GM19372 (cell line): Measurements from ENCODE around the gene KPNA6.

Experiments
- ATAC-seq: cut with Tn5 transposase; IDR thresholded peaks from one replicate; pipeline ENCODE4 v1.9.1; 2021; ENCODE audit warnings: mild to moderate bottlenecking, low read depth, moderate library complexity; ENCODE audit not compliant: unreplicated experiment

KPNA6 gene

DNA sequence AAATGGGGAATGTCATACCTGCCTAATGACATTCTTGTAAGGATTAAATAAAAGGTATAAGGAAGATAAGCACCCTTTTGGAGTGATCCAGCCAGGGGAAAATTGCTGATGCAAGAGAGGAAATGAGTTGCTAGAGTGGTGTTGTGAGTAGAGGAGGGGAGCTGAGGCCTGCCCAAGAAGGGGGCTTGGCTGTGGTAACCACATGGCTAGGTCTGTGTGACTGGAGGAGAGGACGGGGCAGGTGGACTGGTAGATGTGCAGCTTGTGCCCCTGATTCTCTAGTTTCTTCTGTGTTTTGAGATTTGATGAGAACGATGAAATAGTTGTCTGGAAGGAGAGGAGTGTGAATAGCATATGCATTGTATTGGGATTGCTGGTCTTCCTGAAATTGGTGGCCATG is 78.2 kb downstream of the KPNA6 start:
- no peak for ATAC-seq

GRCh38 chr1:32186491-32186890 is 78.6 kb downstream of the KPNA6 start:
- ATAC-seq: no peak

GRCh38 chr1:32187850-32188249 is 80.0 kb downstream of the KPNA6 start:
- no peak for ATAC-seq

DNA sequence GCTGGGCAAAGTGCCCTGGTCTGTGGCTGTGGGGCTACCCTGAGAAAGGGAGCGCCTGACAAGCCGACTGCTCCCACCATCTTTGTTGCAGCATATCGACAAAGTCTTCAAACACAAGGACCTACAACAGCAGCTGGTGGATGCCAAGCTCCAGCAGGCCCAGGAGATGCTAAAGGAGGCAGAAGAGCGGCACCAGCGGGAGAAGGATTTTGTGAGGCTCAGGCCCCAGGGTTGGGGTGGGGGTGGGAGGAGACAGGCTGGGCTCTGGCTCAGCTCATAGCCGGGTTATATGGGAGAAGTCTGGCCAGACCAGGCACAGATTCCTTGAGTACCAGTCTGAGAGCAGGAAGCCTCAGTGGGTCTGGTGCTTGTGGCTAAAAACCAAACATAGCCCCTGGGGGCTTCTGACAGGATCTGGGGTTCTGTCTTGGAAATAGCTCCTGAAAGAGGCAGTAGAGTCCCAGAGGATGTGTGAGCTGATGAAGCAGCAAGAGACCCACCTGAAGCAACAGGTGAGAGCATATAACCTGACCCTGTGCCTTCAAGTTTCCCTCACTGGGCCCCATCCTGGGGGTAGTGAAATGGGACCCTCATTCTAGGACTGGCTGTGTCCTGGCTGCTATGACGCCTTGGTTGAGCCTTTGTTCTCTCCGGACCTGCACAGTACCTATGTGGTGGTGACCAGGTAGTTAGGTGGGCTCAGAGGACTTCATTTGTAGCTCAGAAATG is 84.5 kb downstream of the KPNA6 start:
- no peak for ATAC-seq

GRCh38 chr1:32194984-32195383 is 87.1 kb downstream of the KPNA6 start:
- ATAC-seq: no peak

DNA sequence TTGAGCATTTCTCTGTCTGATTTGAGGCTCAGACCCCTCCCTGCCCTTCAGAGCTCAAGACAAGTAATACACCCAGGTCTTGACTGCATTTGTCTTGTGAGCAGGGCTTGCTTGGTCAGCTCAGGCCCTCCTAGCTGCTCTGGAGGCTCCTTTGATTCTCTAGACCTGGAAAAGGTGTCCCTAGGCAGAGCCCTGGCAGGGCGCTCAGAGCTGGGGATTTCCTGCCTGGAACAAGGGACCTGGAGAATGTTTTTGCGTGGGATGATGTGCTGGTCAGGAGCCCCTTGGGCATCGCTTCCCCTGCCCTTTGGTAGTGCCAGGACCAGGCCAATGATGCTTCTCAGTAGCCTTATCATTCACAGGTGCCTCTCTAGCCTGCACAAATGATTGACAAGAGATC is 87.7 kb downstream of the KPNA6 start:
- ATAC-seq: no peak

DNA sequence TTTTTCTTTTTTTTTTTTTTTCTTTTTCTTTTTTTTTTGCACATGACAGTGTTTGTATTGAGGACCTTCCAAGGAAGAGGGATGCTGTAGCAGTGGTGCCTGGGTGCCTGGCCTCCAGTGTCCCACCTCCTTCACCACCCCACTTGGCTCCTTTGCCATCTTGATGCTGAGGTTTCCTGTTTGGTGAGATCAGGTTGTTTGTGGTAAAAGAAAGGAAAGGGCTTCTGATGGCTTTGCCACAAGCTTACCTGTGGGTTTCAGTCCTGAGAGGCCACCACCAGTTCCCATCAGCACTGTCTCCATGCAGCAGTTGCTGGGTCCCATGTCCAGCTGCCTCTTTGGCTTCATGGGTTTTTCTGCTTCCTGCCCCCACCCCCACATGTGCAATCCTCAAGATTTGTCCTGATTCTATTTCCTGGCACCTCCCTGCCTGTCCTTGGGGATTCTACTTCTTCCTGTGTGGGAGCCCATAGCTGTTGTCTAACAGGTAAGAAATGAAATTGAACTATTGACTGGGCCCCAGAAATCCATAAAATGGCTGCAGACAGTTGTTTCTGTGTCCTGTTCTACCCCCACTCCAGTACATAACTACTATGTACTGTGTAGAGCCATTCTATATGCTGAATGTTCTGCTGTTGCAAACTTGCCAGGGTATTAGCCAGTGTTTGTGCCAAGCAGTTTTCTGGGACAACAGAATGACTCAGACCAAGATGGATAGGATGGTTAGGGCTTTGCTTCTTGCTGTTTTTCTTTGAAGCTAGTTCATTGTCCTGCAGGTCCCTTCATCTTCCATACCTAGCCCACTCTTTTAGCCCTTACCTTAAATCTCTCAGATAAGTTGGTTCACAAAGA is 88.3 kb downstream of the KPNA6 start:
- no peak for ATAC-seq

GRCh38 chr1:32197074-32197473 is 89.2 kb downstream of the KPNA6 start:
- ATAC-seq: no peak

DNA sequence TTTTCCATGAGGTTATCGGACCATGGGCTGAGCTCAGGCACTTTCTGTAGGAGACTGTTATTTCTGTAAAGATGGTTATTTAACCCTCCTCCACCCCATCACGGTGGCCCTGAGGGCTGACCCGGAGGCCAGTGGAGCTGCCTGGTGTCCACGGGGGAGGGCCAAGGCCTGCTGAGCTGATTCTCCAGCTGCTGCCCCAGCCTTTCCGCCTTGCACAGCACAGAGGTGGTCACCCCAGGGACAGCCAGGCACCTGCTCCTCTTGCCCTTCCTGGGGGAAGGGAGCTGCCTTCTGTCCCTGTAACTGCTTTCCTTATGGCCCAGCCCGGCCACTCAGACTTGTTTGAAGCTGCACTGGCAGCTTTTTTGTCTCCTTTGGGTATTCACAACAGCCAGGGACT is 90.0 kb downstream of the KPNA6 start:
- ATAC-seq: no peak

DNA sequence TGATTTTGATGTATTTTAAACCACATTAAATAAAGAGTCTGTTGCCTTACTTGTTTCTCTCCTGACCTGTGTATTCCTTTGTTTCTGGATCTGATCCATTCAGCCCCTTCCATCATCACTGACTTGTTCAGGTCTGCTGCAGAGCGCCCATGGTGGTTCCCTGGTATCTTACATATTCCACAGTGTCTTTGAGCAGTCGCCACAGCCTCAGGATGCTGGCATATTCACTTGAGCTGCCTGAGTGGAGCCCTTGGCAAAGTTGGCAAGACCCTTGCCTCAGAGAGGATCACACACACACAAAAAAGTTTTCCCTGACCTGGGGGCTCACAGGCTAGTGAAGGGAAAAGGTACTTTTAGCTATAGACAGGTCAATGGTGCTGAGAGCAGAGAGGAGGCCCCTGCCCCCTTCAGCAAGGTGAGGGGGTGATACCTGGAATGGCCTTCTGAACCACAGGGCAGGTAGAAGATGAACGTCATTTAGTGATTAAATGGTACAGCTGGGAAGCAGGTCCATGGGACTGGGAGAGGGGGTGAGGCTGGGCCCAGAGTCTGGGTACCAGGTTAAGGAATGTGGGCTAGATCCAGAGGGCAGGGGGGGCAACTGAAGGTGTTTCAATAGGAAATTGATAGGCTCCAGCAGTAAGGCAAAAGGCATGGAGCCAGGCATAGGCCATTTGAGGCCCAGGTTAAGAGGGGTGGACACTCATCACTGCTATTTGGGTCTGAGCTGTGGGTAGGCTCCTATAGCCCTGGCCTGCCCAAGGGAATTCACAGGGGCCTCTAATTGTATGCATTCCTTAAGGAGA is 90.6 kb downstream of the KPNA6 start:
- ATAC-seq: no peak

- ATAC-seq: no peak
Measured at GRCh38 chr1:32199043-32199716, 91.3 kb downstream of the KPNA6 start.

GRCh38 chr1:32199717-32200072 is 91.8 kb downstream of the KPNA6 start:
- no peak for ATAC-seq

DNA sequence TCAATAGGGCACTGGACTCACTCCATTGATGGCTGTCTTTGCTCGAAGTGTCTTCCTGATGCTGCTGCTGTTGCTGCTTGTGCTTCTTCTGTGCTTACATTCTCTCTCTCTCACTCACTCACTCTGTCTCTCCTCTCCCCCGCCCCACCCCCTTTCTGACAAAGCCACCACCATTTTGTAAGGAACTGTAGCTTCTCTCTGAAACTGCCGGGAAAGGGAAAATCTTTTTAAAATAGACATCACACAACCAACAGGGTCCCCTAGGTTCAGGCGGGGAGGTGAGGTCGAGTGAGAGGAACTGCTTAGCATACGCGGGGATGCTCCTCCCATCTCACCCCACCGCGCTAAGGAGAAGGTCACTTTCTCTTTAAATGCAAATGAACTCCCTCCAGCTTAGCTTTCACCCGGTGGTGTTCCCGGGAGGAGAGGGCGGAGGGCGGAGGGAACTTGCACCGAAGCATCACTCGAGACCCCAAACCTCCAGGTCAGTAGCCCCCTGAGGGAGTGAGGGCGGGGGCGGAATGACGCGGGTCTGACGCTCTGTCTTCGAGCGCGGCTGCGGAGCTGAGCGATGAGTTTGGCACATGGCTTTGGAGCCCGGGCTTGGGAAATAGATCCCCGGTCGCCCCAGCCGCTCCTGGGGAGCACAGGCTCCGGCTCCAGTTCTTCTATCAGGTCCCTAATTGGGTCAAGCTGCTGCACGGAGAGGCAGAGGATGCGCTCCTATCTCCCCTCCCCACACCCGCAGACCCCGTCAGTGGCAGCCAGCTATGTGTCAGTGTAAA is 92.6 kb downstream of the KPNA6 start, which contains the start of gene CCDC28B:
Gene CCDC28B, plus strand, starts transcription at position 370 of the 785 bp plus-strand sequence. CDS start 1,341 bp downstream, outside the sequence.
- no peak for ATAC-seq

DNA sequence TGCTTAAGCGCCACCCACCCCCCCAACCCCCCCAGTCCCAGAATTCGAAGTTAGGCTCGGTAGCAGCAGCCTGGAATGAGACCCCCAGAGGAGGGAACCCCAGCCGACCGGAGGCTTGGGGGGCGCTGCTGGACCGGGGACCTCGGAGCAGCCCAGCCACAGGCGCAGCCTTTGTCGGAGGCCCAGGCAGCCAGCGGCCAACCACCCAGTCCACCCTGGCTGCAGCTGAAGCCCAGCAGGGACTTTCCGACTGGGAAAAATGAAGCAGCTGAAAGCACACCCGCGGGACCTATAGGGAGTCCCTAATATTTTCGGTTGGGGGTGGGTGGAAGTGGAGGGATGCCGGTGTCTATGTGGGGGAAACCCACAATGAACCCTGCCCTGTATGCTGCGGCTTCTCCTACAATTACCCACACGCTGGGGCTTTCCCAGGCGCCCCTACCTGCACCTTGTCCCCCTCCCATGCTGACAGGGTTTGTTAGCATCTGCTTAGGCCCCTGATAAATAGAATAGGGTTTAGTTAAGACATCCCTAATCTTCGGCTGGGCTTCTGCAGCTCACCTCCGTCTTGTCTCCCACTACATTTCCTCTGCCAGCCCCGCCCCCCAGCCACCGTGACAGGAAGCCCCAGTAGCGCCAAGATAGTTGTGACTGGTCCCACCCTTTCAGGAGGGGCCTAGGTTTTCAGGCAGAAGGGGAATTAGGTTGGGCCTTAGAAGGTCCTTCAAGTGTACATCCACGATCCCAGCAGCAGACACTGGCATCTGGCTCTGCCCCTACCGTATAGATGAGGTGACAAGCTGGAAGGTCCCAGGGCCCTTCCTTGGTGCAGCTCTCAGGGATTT is 93.4 kb downstream of the KPNA6 start:
- no peak for ATAC-seq

DNA sequence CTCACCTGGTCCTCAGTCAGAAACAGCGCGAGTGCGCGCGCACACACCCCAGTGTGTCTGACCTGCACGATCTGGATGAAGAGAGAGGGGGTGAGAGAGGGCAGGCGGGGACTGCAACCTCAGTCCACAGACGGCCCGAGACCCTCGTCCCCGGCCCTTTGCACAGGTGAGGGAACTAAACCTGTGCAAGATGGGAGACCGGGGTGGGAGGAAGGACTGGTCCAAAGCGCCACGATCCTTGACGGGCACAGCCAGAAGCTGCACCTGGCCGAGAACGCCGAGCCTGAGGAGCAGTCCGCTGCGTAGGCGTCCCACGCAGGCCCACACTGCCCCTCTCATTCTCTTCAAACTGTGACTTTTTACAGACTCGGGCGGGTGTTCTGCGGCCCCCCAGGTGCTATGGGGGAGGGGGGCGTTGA is 97.1 kb downstream of the KPNA6 start:
- ATAC-seq: no peak

- peak; percentile 56 for ATAC-seq
Measured at GRCh38 chr1:32205401-32206370, 97.8 kb downstream of the KPNA6 start, which contains the start of gene IQCC. Gene IQCC, plus strand, starts transcription at chr1:32205671. Its CDS starts 11 bp downstream, at chr1:32205682.

GRCh38 chr1:32208469-32208868 is 100.6 kb downstream of the KPNA6 start:
- no peak for ATAC-seq
